NB4 (cell line): ENCODE measurements around the gene APC2.

Experiments
- MYC ChIP-seq: IDR thresholded peaks from 2 replicates; pipeline ENCODE4 v1.6.1; 2011; ENCODE audit warnings: low read depth, low read length
- POLR2A ChIP-seq: IDR thresholded peaks from 2 replicates; pipeline ENCODE4 v1.6.1; 2011; ENCODE audit warnings: mild to moderate bottlenecking; ENCODE audit not compliant: insufficient read length; ENCODE audit errors: extremely low read depth
- TF ChIP-seq, protein P1 (sequence below): IDR thresholded peaks from one replicate; pipeline ENCODE4 v1.5.1; 2012; ENCODE audit warnings: low read depth, low read length
- TF ChIP-seq, protein P2 (sequence below): IDR thresholded peaks from 2 replicates; pipeline ENCODE4 v1.6.1; 2011; ENCODE audit warnings: low read depth, low read length

DNA sequence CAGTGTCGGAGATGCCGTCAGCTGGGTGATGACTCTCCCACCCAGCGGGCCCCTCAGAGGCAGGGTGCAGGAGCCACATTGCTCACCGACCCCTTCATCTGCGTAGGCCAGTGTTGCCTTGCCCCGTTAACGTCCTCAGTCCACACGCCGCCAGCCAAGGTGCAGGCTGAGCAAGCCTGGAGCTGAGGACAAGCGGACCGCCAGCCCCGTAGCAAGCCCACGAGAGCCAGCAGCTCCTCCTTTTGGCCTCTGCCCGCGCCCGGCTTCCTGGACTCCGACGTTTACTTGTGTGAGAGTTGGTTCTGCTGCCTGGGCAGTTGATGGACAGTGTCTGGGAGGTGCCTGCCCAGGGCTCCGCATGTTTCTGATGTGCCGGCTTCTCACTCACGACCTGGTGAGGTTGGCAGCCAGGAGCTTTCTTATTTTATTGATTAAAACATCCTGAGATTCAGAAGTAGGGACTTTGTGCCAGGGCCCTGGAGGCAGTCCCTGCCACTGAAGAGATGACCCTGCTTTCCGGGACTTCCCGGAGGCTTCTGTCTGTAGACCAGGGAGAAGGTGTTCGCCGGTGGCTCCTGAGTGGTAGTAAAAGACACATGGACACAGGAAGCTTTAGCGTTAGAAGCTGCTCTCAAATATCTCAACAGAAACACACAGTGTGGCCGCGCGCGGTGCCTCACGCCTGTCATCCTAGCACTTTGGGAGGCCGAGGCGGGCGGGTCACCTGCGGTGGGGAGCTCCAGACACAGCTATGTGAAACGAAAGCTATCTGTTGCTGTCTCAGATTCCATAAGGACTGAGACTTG lies 36.7 kb upstream of the APC2 start:
- TF ChIP-seq POLR2A: no peak
- TF ChIP-seq, protein P1, sequence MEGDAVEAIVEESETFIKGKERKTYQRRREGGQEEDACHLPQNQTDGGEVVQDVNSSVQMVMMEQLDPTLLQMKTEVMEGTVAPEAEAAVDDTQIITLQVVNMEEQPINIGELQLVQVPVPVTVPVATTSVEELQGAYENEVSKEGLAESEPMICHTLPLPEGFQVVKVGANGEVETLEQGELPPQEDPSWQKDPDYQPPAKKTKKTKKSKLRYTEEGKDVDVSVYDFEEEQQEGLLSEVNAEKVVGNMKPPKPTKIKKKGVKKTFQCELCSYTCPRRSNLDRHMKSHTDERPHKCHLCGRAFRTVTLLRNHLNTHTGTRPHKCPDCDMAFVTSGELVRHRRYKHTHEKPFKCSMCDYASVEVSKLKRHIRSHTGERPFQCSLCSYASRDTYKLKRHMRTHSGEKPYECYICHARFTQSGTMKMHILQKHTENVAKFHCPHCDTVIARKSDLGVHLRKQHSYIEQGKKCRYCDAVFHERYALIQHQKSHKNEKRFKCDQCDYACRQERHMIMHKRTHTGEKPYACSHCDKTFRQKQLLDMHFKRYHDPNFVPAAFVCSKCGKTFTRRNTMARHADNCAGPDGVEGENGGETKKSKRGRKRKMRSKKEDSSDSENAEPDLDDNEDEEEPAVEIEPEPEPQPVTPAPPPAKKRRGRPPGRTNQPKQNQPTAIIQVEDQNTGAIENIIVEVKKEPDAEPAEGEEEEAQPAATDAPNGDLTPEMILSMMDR: no peak
- TF ChIP-seq MYC: no peak
- TF ChIP-seq, protein P2, sequence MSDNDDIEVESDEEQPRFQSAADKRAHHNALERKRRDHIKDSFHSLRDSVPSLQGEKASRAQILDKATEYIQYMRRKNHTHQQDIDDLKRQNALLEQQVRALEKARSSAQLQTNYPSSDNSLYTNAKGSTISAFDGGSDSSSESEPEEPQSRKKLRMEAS: no peak
